AG09319 (cell line): Measurements from ENCODE around the gene GRID1.

ENCODE experiments used
- DNase-seq: peaks from one replicate; pipeline ENCODE4 v3.0.0-alpha.2; 2010; ENCODE audit warnings: low read depth; ENCODE audit errors: extremely low read depth
- CTCF ChIP-seq: IDR thresholded peaks from 2 replicates; pipeline ENCODE4 v1.5.1; 2011; ENCODE audit warnings: low read depth, mild to moderate bottlenecking, inconsistent platforms, low read length, moderate library complexity

The GRID1 gene

GRCh38 chr10:86248062-86248461 lies 118.5 kb downstream of the GRID1 start:
- DNase-seq = no peak
- TF ChIP-seq CTCF = no peak

- DNase-seq = no peak
- TF ChIP-seq CTCF = no peak
These were observed 119.0 kb downstream of the GRID1 start for GRCh38 chr10:86247588-86247987.

GRCh38 chr10:86247073-86247472 lies 119.5 kb downstream of the GRID1 start:
- no peak for TF ChIP-seq CTCF
- no peak for DNase-seq

- no peak for TF ChIP-seq CTCF
- DNase-seq = no peak
These were observed 120.2 kb downstream of the GRID1 start for GRCh38 chr10:86246279-86246940.

GRCh38 chr10:86245015-86245394 lies 121.6 kb downstream of the GRID1 start:
- DNase-seq = no peak
- TF ChIP-seq CTCF = no peak

- DNase-seq = no peak
- TF ChIP-seq CTCF = no peak
These were observed 122.1 kb downstream of the GRID1 start for GRCh38 chr10:86244297-86245014.

GRCh38 chr10:86243651-86244155 lies 122.9 kb downstream of the GRID1 start:
- DNase-seq = no peak
- no peak for TF ChIP-seq CTCF
